Activated CD4-positive, alpha-beta T cell treated with anti-CD3 and anti-CD28 coated beads, Interleukin-2, Interleukin-4, amounts not matched to agents 100 ng/mL and 50 ng/mL, durations not matched to agents 16 hours and 8 hours (primary cell): ENCODE data around the gene SMAP2.

Source experiments
- DNase-seq: peaks from one replicate; pipeline ENCODE4 v3.0.0-alpha.2; 2020; ENCODE audit warnings: low spot score

The SMAP2 gene

GRCh38 chr1:40390857-40391256 is 17.3 kb downstream of the SMAP2 start:
- no peak for DNase-seq

GRCh38 chr1:40391688-40392145 is 18.2 kb downstream of the SMAP2 start:
- no peak for DNase-seq

- no peak for DNase-seq
Observed at GRCh38 chr1:40392221-40392620, 18.7 kb downstream of the SMAP2 start.

GRCh38 chr1:40393173-40393572 is 19.6 kb downstream of the SMAP2 start:
- no peak for DNase-seq

- DNase-seq, result peak; percentile 69
Observed at GRCh38 chr1:40394491-40395172, 21.1 kb downstream of the SMAP2 start.

DNA sequence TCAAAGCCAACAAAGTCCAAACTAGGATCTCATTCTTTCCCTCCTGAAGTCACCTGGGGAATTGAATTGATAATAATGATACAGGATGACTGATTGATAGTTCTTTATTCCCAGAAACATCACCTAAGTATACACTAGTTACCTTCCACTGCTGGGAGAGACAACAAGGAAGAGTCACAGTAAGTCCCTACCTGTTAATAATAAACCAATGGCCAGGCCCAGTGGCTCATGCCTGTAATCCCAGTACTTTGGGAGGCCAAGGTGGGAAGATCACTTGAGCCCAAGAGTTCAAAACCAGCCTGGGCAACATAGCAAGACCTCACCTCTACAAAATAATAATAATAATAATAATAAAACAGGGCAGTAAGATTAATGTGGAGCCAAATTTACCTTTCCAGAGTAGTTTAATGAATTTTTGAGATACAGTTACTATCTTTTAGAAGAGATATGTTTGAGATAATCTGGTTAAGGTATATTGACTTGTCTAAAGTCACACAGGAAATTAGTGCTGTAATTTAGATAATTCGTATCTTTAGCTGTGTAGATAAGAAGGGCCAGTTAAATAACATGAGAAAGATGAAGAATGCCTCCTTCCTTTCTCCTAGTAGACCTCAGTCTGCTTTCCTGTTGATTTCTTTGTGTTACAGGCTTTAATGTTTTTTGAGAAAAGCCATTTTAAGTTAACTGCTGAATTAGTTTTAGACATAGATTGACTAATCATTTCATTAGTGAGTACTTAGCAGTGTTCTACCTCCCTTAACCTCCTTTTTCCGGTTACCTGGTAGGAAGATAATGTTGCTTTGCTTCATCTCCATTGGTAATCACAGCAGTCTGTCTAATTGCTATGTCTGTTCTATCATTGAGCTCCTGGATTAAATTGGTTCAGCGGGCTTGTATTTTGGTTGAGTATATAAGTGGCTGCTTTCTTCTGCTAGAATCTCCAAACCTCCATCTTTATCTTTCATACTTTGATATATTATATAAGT is 22.0 kb downstream of the SMAP2 start:
- no peak for DNase-seq

DNA sequence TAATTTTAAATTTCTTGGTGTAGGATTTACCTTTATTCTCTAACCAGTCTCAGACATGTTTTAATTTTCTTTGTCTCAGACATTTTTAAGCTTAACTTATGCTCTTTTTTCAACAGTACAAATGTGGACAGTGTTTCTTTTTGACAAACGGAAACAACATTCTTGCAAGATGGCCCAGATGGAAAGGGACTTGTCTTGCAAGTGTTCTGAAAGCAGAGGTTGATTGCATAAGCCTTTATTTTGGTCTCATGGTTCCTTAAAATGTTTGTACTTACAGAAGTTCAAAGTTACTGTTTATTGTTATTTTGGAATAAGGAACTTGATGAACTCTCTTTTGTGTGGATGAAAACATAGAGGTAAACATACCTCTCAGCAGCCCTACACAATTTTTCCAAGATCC is 22.9 kb downstream of the SMAP2 start:
- DNase-seq, result no peak

GRCh38 chr1:40397258-40397657 is 23.7 kb downstream of the SMAP2 start:
- DNase-seq, result no peak

GRCh38 chr1:40399984-40400704 is 26.6 kb downstream of the SMAP2 start:
- DNase-seq, result peak; percentile 75

DNA sequence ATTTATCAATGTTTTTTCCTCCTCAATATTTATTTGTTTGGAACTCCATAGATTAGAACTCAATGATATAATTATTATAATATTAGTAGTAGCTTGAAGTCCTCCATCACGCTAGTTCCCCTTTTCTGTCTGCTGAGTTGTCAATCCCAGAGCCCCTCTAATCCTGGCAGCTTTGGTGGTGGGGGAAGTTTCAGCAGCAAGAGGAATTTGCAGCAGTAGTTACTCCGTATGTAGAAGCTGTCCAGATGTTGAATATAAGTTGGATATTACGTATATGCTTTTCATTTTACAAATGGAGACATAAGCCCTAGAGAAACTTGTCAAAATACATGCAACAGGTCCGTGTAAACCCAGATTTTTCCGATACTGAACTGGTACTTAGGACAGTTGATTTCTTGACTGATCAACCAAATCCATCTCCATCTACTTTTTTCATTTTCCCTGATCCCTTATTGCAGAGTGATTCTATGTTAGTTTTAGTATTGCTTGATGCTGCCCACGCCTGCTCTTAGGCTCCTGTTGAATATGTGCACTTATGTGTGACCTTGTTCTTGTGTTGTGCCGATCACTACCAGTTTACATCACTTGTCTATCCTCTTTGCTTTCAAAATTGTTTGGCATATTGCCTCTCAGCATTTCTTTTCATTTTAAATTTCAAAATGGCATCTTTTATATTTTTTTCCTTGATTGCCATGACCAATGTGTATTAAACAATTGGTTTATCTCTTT is 28.1 kb downstream of the SMAP2 start:
- no peak for DNase-seq

DNA sequence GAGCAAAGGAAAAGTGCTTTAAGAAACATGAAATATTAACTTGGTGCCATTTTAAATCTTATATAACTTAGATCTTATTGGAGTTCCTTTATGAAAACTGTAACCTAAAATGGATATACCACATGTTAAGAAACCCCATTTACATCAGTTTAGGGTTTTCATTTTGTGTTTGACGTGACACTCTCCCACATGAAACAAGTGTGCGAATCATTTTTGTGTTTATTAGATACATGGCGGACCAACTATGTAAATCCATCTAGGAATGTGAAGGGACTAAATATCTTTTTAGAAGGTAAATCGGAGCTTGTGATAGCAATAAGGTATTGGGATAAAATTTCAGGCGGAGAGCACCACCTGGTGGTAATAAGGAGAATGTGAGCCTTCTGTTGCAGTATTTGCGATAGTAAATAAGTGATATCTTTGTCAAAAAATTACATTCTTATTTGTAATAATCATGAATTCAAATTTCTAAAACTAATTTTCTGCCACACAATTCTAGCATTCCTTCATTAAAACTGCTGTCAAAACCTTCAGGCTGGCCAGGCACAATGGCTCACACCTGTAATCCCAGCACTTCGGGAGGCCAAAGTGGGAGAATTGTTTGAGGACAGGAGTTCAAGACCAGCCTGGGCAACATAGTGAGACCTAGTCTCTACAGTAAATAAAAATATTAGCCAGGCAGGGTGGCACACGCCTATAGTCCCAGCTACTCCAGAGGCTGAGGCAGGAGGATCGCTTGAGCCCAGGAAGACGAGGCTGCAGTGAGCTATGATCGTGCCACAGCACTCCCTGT is 31.3 kb downstream of the SMAP2 start:
- DNase-seq, result peak; percentile 64

GRCh38 chr1:40405812-40406211 is 32.3 kb downstream of the SMAP2 start:
- DNase-seq, result no peak

GRCh38 chr1:40407453-40407852 is 33.9 kb downstream of the SMAP2 start:
- no peak for DNase-seq

GRCh38 chr1:40409467-40409866 is 35.9 kb downstream of the SMAP2 start:
- DNase-seq, result no peak

GRCh38 chr1:40411294-40411693 is 37.8 kb downstream of the SMAP2 start:
- DNase-seq, result no peak

- no peak for DNase-seq
Observed at GRCh38 chr1:40411843-40412242, 38.3 kb downstream of the SMAP2 start.

DNA sequence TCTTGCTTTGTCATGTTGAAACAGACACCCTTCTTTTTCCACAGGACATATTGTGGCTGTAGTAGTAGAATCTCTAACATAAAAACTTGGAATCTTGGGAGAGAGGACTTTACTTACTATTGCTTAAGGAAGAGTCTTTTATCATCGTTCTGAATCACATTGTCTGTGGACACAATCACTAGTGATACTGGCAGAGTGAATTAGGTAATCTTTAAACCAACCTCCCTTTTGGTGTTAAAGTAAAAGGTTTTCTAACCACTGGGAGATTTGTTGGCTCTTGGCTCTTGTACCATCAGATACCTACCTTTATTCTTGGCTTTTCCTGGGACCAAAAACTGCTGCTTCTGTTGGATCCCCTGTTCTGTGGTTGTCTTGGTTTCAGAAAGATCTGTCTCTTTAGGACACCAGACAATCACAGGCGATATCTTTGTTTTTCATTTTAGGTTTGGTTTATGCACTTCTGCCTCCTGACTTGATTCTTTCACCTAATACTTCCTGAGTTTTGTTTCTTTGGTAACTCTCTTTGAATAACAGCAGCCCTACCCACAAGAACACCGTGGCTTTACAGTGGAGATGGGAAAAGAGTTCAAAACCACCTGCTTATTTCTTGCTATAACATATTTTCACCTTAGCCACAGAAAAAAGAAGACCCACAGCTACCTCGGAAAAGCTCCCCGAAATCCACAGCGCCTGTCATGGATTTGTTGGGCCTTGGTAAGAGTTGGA is 40.2 kb downstream of the SMAP2 start:
- DNase-seq, result no peak

GRCh38 chr1:40414331-40414730 is 40.8 kb downstream of the SMAP2 start:
- DNase-seq, result no peak

DNA sequence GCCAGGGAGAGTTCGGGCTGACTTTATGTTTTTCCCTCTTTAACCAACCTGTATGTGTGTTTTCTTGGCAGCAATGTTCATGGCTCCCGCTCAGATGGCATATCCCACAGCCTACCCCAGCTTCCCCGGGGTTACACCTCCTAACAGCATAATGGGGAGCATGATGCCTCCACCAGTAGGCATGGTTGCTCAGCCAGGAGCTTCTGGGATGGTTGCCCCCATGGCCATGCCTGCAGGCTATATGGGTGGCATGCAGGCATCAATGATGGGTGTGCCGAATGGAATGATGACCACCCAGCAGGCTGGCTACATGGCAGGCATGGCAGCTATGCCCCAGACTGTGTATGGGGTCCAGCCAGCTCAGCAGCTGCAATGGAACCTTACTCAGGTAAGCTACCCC is 43.2 kb downstream of the SMAP2 start:
- DNase-seq, result no peak
